T-helper 2 cell treated with Interferon-gamma antibody and Interleukin-4, amounts not matched to agents 5 μg/mL and 100 μg/mL, for 36 hours (primary cell): ENCODE data around the gene MOGAT3.

Source experiments
- DNase-seq: peaks from one replicate; pipeline ENCODE4 v3.0.0; 2021; ENCODE audit warnings: low spot score
- H3K27ac Mint-ChIP-seq: one replicate; pipeline ENCODE4 v1.8.0; 2021; ENCODE audit warnings: mild to moderate bottlenecking, mixed read lengths
- H3K27me3 Mint-ChIP-seq: one replicate; pipeline ENCODE4 v1.8.0; 2021; ENCODE audit warnings: low read depth, mixed read lengths
- H3K36me3 Mint-ChIP-seq: one replicate; pipeline ENCODE4 v1.8.0; 2021; ENCODE audit warnings: low read depth, mixed read lengths
- H3K4me1 Mint-ChIP-seq: one replicate; pipeline ENCODE4 v1.8.0; 2021; ENCODE audit warnings: low read depth, mixed read lengths
- H3K4me3 Mint-ChIP-seq: one replicate; pipeline ENCODE4 v1.8.0; 2022; ENCODE audit warnings: mild to moderate bottlenecking, moderate library complexity, mixed read lengths
- H3K9me3 Mint-ChIP-seq: one replicate; pipeline ENCODE4 v1.8.0; 2021; ENCODE audit warnings: mixed read lengths

Gene MOGAT3

GRCh38 chr7:101200862-101201599 lies at the start of gene MOGAT3:
Gene MOGAT3 (minus strand): TSS chr7:101201036. CDS start chr7:101200854, 182 bp downstream.
- Mint-ChIP-seq H3K9me3 (no peaks in the 10 kb centered on the region), H3K27me3 (peaks cover 35% of the 10 kb centered on the region), H3K36me3 (peaks cover 1% of the 10 kb centered on the region), H3K4me1 (peaks cover 6% of the 10 kb centered on the region), H3K27ac (no peak within 1 kb of the TSS), H3K4me3 (no peak within 1 kb of the TSS)
- DNase-seq, result no peak

GRCh38 chr7:101250324-101250723 lies 49.5 kb upstream of the MOGAT3 start:
- H3K36me3 Mint-ChIP-seq, result peaks cover 26% of the 10 kb centered on the region
- peaks cover 28% of the 10 kb centered on the region for H3K4me1 Mint-ChIP-seq
- H3K27me3 Mint-ChIP-seq, result no peaks in the 10 kb centered on the region
- DNase-seq, result no peak
- no peaks in the 10 kb centered on the region for H3K9me3 Mint-ChIP-seq
- no peak overlapping the region for H3K27ac Mint-ChIP-seq
- H3K4me3 Mint-ChIP-seq, result peak overlapping the region; percentile 97

- Mint-ChIP-seq H3K4me1 (peaks cover 37% of the 10 kb centered on the region), H3K27ac (peak overlapping the region; percentile 43), H3K4me3 (peak overlapping the region; percentile 27), H3K9me3 (no peaks in the 10 kb centered on the region), H3K27me3 (no peaks in the 10 kb centered on the region), H3K36me3 (peaks cover 32% of the 10 kb centered on the region)
- DNase-seq, result no peak
These were observed 47.4 kb upstream of the MOGAT3 start for GRCh38 chr7:101248276-101248675.

- H3K4me3 Mint-ChIP-seq, result peak overlapping the region; percentile 99
- peak overlapping the region; percentile 99 for H3K27ac Mint-ChIP-seq
- no peaks in the 10 kb centered on the region for H3K27me3 Mint-ChIP-seq
- H3K36me3 Mint-ChIP-seq, result peaks cover 24% of the 10 kb centered on the region
- H3K4me1 Mint-ChIP-seq, result peaks cover 26% of the 10 kb centered on the region
- DNase-seq, result no peak
- no peaks in the 10 kb centered on the region for H3K9me3 Mint-ChIP-seq
These were observed 44.4 kb upstream of the MOGAT3 start for GRCh38 chr7:101245147-101245668.

- H3K4me3 Mint-ChIP-seq, result peak within 1 kb of the TSS; percentile 99
- peaks cover 24% of the 10 kb centered on the region for H3K4me1 Mint-ChIP-seq
- H3K36me3 Mint-ChIP-seq, result peaks cover 22% of the 10 kb centered on the region
- H3K27ac Mint-ChIP-seq, result peak within 1 kb of the TSS; percentile 99
- H3K27me3 Mint-ChIP-seq, result no peaks in the 10 kb centered on the region
- no peaks in the 10 kb centered on the region for H3K9me3 Mint-ChIP-seq
- DNase-seq, result peak; percentile 93
These were observed 43.7 kb upstream of the MOGAT3 start, which contains the start of gene FIS1 for GRCh38 chr7:101244375-101245146. Gene FIS1 (minus strand): TSS chr7:101245081. CDS start chr7:101245004, 77 bp downstream.

- H3K4me3 Mint-ChIP-seq, result peak overlapping the region; percentile 99
- no peaks in the 10 kb centered on the region for H3K9me3 Mint-ChIP-seq
- no peak for DNase-seq
- H3K27ac Mint-ChIP-seq, result peak overlapping the region; percentile 99
- no peaks in the 10 kb centered on the region for H3K27me3 Mint-ChIP-seq
- peaks cover 24% of the 10 kb centered on the region for H3K4me1 Mint-ChIP-seq
- peaks cover 21% of the 10 kb centered on the region for H3K36me3 Mint-ChIP-seq
These were observed 43.0 kb upstream of the MOGAT3 start for GRCh38 chr7:101243646-101244374.

GRCh38 chr7:101241443-101242349 lies 40.9 kb upstream of the MOGAT3 start:
- no peaks in the 10 kb centered on the region for H3K9me3 Mint-ChIP-seq
- H3K4me3 Mint-ChIP-seq, result no peak overlapping the region
- peaks cover 16% of the 10 kb centered on the region for H3K36me3 Mint-ChIP-seq
- peaks cover 20% of the 10 kb centered on the region for H3K4me1 Mint-ChIP-seq
- H3K27ac Mint-ChIP-seq, result no peak overlapping the region
- DNase-seq, result no peak
- no peaks in the 10 kb centered on the region for H3K27me3 Mint-ChIP-seq

GRCh38 chr7:101241015-101241363 lies 40.2 kb upstream of the MOGAT3 start:
- DNase-seq, result no peak
- H3K4me3 Mint-ChIP-seq, result no peak overlapping the region
- peak overlapping the region; percentile 52 for H3K27ac Mint-ChIP-seq
- peaks cover 16% of the 10 kb centered on the region for H3K36me3 Mint-ChIP-seq
- H3K27me3 Mint-ChIP-seq, result no peaks in the 10 kb centered on the region
- H3K9me3 Mint-ChIP-seq, result no peaks in the 10 kb centered on the region
- H3K4me1 Mint-ChIP-seq, result peaks cover 20% of the 10 kb centered on the region

- Mint-ChIP-seq H3K9me3 (no peaks in the 10 kb centered on the region), H3K4me1 (peaks cover 14% of the 10 kb centered on the region), H3K4me3 (no peak overlapping the region), H3K27me3 (no peaks in the 10 kb centered on the region), H3K27ac (peak overlapping the region; percentile 52), H3K36me3 (peaks cover 12% of the 10 kb centered on the region)
- no peak for DNase-seq
These were observed 39.6 kb upstream of the MOGAT3 start for GRCh38 chr7:101240226-101241014.

- Mint-ChIP-seq H3K27me3 (no peaks in the 10 kb centered on the region), H3K9me3 (no peaks in the 10 kb centered on the region), H3K36me3 (peaks cover 7% of the 10 kb centered on the region), H3K27ac (no peak overlapping the region), H3K4me3 (no peak overlapping the region), H3K4me1 (peaks cover 10% of the 10 kb centered on the region)
- no peak for DNase-seq
These were observed 39.0 kb upstream of the MOGAT3 start for GRCh38 chr7:101239951-101240220.

- DNase-seq, result no peak
- peaks cover 10% of the 10 kb centered on the region for H3K4me1 Mint-ChIP-seq
- no peak overlapping the region for H3K4me3 Mint-ChIP-seq
- no peaks in the 10 kb centered on the region for H3K27me3 Mint-ChIP-seq
- H3K9me3 Mint-ChIP-seq, result no peaks in the 10 kb centered on the region
- H3K36me3 Mint-ChIP-seq, result peaks cover 6% of the 10 kb centered on the region
- no peak overlapping the region for H3K27ac Mint-ChIP-seq
These were observed 38.5 kb upstream of the MOGAT3 start for GRCh38 chr7:101239191-101239950.
